DND-41 (cell line): ENCODE results near the gene TIGIT.

Experiments used
- EZH2 ChIP-seq: IDR thresholded peaks from 3 replicates; pipeline ENCODE4 v1.6.1; 2012; ENCODE audit warnings: borderline replicate concordance, low read depth, mild to moderate bottlenecking, moderate library complexity, low read length, inconsistent platforms; ENCODE audit not compliant: severe bottlenecking
- TF ChIP-seq, protein P1 (sequence below): IDR thresholded peaks from 2 replicates; pipeline ENCODE4 v1.5.1; 2012; ENCODE audit warnings: borderline replicate concordance, low read length, moderate library complexity, mild to moderate bottlenecking; ENCODE audit not compliant: poor library complexity, severe bottlenecking; ENCODE audit errors: extremely low read depth

DNA sequence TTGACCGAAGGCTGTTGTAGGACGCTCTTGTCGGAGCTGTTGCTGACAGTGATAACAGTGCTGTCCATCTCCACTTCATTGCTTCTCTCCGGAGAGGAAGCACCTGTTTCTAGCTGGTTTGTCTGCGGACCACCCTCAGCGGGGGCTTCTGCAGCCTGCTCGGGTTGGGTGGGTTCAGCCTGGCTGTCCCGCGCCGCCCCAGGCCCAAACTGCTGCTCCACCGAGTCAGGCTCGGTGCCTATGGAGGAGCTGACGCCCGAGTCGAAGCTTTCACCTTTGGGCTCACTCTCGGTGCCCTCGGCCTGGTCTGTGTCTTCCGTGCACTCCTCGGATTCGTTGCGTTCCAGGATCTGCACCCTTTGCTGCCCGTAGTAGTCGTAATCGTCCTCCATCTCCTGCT is 56.9 kb downstream of the TIGIT start:
- TF ChIP-seq, protein P1, sequence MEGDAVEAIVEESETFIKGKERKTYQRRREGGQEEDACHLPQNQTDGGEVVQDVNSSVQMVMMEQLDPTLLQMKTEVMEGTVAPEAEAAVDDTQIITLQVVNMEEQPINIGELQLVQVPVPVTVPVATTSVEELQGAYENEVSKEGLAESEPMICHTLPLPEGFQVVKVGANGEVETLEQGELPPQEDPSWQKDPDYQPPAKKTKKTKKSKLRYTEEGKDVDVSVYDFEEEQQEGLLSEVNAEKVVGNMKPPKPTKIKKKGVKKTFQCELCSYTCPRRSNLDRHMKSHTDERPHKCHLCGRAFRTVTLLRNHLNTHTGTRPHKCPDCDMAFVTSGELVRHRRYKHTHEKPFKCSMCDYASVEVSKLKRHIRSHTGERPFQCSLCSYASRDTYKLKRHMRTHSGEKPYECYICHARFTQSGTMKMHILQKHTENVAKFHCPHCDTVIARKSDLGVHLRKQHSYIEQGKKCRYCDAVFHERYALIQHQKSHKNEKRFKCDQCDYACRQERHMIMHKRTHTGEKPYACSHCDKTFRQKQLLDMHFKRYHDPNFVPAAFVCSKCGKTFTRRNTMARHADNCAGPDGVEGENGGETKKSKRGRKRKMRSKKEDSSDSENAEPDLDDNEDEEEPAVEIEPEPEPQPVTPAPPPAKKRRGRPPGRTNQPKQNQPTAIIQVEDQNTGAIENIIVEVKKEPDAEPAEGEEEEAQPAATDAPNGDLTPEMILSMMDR = no peak
- no peak for TF ChIP-seq EZH2
